Lung microvascular endothelial cell (primary cell): ENCODE results near the gene TMEM218. TPM values are rescaled to one million over a fixed set of nuclear protein-coding genes. Genes with fewer than 3 reads are reported as not detected.
"Not testable (repeated sequence)": the region's sequence is repeated elsewhere in the genome, so short reads cannot be mapped to it uniquely, and the experiment has no call there.

Experiments
- DNase-seq, 2 donors: peaks; one replicate each; pipeline versions ENCODE4 v3.0.0 to v3.0.0-alpha.2; 2010; ENCODE audit warnings: low read depth in 2 of 2
- total RNA-seq: library from RNA; depleted of rRNA; stranded (reverse); fragments of >200 nt; gene quantifications from 2 replicates; pipeline ENCODE4 v1.2.1, GENCODE V29; 2014

TMEM218 gene
- total RNA-seq, 1 donor from 2014 or later = 17.9 TPM

GRCh38 chr11:125090151-125090550, 21.3 kb downstream of the TMEM218 start:
- not testable (repeated sequence) for DNase-seq

GRCh38 chr11:125089481-125089880, 21.9 kb downstream of the TMEM218 start:
- DNase-seq = not testable (repeated sequence)

- DNase-seq = no peak
Observed at GRCh38 chr11:125088576-125089455, 22.6 kb downstream of the TMEM218 start.

- DNase-seq = no peak
Observed at GRCh38 chr11:125088123-125088522, 23.3 kb downstream of the TMEM218 start.

- DNase-seq = no peak
Observed at GRCh38 chr11:125086633-125087296, 24.7 kb downstream of the TMEM218 start.

GRCh38 chr11:125085301-125086081, 25.9 kb downstream of the TMEM218 start:
- DNase-seq = no peak

GRCh38 chr11:125084761-125085231, 26.6 kb downstream of the TMEM218 start:
- no peak for DNase-seq

- no peak for DNase-seq
Observed at GRCh38 chr11:125084057-125084416, 27.4 kb downstream of the TMEM218 start.

GRCh38 chr11:125083312-125084056, 27.9 kb downstream of the TMEM218 start:
- DNase-seq = no peak

- DNase-seq = peak; percentile 61 to 93
Observed at GRCh38 chr11:125082611-125083311, 28.7 kb downstream of the TMEM218 start.

- DNase-seq = no peak
Observed at GRCh38 chr11:125082040-125082439, 29.4 kb downstream of the TMEM218 start.

- DNase-seq = no peak
Observed at GRCh38 chr11:125081098-125081798, 30.2 kb downstream of the TMEM218 start.

GRCh38 chr11:125080531-125080911, 30.9 kb downstream of the TMEM218 start:
- no peak for DNase-seq

- no peak for DNase-seq
Observed at GRCh38 chr11:125079878-125080530, 31.4 kb downstream of the TMEM218 start.

GRCh38 chr11:125079151-125079877, 32.1 kb downstream of the TMEM218 start:
- peak; percentile 42 to 75 for DNase-seq

- no peak for DNase-seq
Observed at GRCh38 chr11:125078516-125079140, 32.8 kb downstream of the TMEM218 start.

- DNase-seq = no peak
Observed at GRCh38 chr11:125078016-125078415, 33.4 kb downstream of the TMEM218 start.

- DNase-seq = no peak
Observed at GRCh38 chr11:125076378-125076945, 35.0 kb downstream of the TMEM218 start.
